HS-27A (cell line): ENCODE data around the gene IGHMBP2.

ENCODE experiments used
- DNase-seq: peaks from one replicate; pipeline ENCODE4 v3.0.0-alpha.2; 2012; ENCODE audit warnings: low read depth, missing footprints

Gene IGHMBP2

DNA sequence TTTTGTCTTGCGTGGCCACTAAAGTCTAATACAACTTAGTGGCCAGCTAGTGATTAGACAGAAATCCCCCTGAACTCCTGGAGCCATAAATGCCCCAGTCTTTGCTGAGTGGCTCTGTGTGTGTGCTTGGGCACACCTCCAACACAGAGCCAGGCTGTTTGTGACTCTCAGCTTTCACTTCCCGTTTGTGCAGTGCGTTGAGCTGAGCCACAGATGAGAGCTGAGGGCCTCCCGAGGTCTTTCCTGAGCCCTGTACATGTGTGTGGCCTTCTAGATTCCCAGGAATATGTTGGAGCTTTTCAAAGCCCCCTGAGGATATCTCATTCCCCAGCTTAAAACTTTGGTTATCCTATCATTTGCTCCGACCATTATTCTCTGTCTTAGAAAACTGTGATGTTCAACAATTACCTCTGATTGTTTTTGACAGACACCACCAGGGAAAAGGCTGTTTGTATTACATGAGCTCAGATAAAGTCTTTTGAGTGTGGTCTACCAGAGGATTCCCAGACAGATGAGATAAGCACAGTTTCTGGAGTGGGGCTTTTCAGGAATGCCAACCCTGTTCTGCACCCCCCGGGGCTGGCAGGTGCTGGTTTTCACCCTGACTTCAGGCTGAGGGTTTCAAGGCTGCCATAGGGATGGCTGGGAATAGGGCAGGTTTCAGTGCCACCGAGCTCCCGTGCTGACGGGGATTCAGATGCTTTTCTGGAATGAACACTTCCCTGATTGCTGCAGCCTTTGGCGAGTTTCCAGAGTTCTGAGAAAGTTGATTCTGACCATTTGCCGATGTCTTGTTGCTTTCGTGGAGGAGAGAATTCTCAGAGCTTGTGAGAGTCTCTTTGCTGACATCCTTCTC is 23.8 kb downstream of the IGHMBP2 start:
- DNase-seq = no peak

GRCh38 chr11:68928136-68928880 is 24.6 kb downstream of the IGHMBP2 start:
- DNase-seq = no peak

DNA sequence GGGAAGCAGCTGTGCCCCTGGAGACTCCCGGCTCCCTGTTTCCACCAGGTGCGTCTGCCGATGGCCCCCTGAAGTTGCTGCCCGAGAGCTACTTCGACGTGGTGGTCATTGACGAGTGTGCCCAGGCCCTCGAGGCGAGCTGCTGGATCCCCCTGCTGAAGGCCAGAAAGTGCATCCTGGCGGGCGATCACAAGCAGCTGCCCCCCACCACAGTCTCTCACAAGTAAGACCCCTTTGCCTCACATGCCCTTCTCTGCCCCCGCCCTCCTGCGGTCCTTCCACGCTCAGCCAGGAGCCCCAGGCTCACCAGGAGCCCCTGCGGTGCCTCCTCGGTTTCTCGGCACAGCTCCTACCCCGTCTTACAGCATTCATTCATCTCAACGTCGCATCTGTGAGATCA is 25.4 kb downstream of the IGHMBP2 start:
- DNase-seq = no peak

DNA sequence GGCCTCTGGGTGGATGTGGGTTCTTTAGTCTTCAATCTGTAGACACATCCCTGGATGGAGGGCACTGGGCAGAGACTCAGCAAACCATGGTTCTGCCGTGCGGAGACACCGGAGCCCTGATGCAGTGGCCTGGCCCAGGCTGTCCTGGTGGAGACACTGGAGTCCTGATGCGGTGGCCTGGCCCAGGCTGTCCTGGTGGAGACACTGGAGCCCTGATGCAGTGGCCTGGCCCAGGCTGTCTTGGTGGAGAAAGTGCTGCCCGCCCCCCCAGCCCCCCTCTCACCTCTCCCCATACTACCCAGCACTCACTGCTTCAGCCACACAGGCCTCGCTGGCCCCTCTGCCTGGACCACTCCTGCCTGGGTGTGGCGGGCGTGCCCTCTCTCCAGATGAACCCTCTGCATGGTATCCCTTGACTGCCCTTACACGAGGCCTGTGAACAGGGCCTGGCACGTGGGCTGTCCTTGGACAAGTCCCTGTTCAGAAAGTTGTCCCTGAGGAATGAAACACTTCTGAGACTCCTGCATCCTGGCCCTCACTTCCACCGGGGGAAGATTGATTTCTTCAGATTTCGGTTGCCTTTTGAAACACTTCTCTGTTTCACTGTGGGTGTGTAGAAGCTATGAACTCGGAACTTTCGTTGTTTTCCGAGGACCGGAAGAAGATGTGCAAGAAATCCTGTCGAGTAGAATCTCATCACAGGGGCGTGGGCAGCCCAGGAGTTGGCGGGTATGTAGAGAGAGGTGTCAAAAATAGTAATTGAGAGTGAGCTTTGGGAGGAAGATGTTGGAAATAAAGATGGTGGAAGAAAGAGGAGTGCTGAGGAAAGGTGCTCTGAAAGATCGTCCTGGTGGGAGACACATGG is 26.2 kb downstream of the IGHMBP2 start:
- no peak for DNase-seq

DNA sequence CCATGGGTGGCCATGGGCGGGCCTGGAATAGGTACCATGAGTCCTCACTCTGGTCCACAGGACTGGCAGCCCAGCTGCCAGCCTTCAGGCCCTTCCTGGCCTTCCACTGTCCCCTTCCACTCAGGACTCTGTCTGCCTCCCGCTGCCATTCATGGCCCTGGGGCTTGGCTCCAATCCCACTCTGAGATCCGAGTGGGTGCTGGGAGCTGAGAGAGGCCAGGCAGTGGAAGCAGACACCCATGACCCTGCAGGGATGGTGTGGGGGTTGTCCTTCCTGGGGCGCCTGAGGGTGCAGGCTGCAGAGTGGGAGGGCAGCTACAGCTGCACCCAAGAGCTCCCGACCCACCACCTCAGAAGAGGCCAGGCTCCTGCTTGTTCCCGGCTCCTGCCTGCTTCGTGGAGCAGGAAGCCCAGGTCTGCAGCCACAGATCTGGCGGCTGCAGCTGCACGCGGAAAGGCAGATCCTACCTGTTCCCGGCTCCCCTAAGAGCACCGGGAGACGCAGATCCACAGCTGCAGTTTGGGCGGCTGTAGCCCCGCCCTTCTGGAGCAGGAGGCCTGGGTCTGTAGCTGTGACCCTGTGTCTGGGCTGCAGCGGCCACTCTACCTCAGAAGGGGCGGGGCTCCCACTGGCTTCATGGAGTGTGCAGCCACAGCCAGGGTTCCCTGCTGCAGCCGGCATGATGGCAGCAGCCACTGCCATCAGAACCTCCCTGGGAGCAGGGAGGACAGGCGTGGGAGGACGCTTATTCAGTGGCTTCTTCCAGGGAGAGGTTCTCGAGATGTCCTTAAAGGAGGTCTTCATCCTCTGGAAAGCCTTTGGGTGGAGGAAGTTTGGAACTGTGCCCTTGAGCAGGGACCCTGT is 27.5 kb downstream of the IGHMBP2 start:
- no peak for DNase-seq

DNA sequence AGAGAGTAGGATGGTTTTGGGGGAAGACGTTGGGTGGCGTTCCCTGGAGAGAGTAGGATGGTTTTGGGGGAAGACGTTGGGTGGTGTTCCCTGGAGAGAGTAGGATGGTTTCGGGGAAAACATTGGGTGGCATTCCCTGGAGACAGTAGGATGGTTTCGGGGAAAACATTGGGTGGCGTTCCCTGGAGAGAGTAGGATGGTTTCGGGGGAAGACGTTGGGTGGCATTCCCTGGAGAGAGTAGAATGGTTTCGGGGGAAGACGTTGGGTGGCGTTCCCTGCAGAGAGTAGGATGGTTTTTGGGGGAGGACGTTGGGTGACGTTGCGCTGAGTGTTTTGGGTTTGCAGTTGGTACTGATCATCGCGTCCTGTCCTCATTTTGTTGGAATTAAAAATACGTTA is 28.2 kb downstream of the IGHMBP2 start:
- DNase-seq = no peak

DNA sequence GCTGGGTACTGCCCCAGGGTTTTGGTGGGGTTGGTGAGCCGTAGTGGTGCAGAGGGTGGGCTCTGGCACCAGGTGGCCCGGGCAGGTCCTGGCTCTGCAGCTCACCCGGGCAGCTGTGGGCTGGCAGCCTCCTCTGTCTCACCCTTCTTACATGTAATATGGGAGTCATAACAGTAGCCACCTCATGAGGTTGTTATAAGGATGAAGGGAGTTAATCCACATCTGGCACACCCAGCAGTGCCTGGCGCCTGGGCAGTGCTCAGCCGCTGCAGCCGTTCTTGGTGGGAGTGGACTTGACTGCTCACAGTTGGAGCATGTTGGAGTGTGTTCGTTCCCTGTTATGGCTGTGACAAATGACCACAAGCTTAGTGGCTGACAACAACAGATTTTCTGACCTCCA is 28.7 kb downstream of the IGHMBP2 start:
- no peak for DNase-seq

DNA sequence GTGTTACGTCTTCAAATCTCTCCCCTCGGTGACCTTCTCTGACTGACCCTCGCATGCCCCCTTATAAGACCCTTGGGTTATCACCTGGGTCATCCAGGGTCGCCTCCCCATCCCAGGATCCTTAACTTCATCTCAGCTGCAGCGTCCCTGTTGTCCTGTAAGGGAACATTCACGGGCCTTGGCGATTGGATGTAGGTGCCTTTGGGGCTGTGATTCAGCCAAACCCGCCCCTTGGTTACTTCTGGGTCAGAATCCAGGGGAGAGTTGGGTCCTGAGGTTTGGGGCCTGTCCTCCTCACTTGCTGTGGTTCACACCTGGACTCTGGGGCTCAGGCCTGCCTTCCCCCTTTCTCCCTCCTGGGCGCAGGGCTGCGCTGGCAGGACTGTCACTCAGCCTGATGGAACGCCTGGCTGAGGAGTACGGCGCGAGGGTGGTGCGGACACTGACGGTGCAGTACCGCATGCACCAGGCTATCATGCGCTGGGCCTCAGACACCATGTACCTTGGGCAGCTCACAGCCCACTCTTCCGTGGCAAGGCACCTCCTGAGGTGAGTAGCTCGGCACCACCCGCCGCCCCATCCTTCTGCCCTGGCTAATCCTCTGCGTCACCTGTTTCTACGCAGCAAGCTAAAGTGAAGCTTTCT is 29.4 kb downstream of the IGHMBP2 start:
- no peak for DNase-seq

- DNase-seq = no peak
These were observed 30.1 kb downstream of the IGHMBP2 start for GRCh38 chr11:68933605-68934320.

DNA sequence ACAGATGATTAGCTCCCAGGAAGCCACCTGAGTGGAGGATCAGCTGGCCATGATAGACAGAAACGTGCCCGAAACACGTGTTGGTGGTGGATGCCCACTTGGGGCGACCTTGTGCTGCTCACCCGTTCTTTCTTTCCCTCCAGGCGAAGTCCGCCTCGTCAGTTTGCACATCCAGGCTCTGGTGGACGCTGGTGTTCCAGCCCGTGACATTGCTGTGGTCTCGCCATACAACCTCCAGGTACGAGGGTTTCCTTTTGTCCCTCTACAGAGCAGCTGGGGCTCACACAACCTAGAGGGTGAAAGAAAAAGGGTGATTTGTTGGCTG is 30.6 kb downstream of the IGHMBP2 start:
- DNase-seq = no peak

DNA sequence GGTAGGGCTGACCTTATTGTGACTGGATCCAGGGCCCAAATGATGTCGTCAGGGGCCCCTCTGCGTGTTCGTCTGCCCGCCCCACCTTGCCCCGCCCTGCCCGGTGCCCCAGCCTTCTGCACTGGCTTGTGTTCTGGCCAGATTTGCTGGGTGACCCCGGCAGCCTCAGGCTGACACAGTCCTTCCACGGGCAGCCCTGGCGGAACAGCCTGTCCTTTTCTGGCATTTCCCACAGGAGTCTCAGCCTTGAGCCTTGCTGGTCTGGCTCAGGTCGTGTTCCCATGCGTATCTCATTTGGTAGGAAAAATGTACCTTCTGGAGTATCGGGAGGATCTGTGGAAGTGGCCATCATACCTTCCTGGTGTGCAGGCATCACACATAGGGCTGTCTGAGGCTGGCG is 31.0 kb downstream of the IGHMBP2 start:
- no peak for DNase-seq

DNA sequence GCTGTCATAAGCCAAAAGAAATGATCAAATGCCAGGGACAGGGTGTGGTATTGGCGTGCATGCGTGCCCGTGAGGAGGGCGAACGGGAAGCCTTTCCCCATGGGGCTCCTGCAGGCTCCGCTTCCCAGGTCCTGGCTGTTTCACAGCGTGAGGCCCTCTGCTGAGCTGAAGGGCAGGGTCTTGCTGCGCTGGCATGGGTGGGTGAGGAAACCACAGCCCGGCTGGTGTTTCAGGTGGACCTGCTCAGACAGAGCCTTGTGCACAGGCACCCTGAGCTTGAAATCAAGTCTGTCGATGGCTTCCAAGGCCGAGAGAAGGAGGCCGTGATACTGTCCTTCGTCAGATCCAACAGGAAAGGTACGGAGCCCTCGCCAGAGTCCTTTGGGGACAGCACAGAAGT is 31.4 kb downstream of the IGHMBP2 start:
- no peak for DNase-seq

GRCh38 chr11:68935516-68936357 is 32.0 kb downstream of the IGHMBP2 start:
- no peak for DNase-seq

- no peak for DNase-seq
These were observed 32.6 kb downstream of the IGHMBP2 start for GRCh38 chr11:68936358-68936636.

GRCh38 chr11:68936676-68937620 is 33.3 kb downstream of the IGHMBP2 start:
- no peak for DNase-seq

- DNase-seq = no peak
These were observed 34.4 kb downstream of the IGHMBP2 start for GRCh38 chr11:68938088-68938487.

- DNase-seq = no peak
These were observed 35.3 kb downstream of the IGHMBP2 start for GRCh38 chr11:68938816-68939582.
